ENCODE measurements around the gene GGA1.

GRCh38 chr22:37629928-37630327, 21.3 kb downstream of the GGA1 start:
- no peak for TF ChIP-seq CTCF (IDR thresholded peaks at IDR 0.05)
- no peak for TF ChIP-seq POLR2A (IDR thresholded peaks at IDR 0.05)
